Skeletal muscle tissue (tissue), 4 donors: ENCODE data around the gene ORC3. TPM values are rescaled to one million over a fixed set of nuclear protein-coding genes. Genes with fewer than 3 reads are reported as not detected.

Experiments used
- H3K27ac ChIP-seq: one replicate; pipeline ENCODE4 v1.7.0; 2013; ENCODE audit warnings: mild to moderate bottlenecking, low read depth, low read length, inconsistent platforms
- H3K27me3 ChIP-seq, 3 donors: one replicate each; pipeline ENCODE4 v1.7.0; 2013; ENCODE audit warnings: low read length in 3 of 3; ENCODE audit not compliant: control insufficient read depth in 3 of 3, insufficient read depth in 3 of 3
- H3K36me3 ChIP-seq, 3 donors: one replicate each; pipeline ENCODE4 v1.7.0; 2013; ENCODE audit warnings: low read length in 3 of 3; ENCODE audit not compliant: control insufficient read depth in 3 of 3, insufficient read depth in 3 of 3
- H3K4me1 ChIP-seq, 3 donors: one replicate each; pipeline ENCODE4 v1.7.0; 2013; ENCODE audit warnings: low read length in 3 of 3, mild to moderate bottlenecking in 3 of 3; ENCODE audit not compliant: control insufficient read depth in 3 of 3, insufficient read depth in 3 of 3
- H3K4me3 ChIP-seq, 3 donors: one replicate each; pipeline ENCODE4 v1.7.0; 2013; ENCODE audit warnings: low read length in 3 of 3
- H3K9ac ChIP-seq, 3 donors: one replicate each; pipeline ENCODE4 v1.7.0; 2013; ENCODE audit warnings: low read length in 3 of 3, mild to moderate bottlenecking in 3 of 3, moderate library complexity in 2 of 3, low read depth in 1 of 3
- H3K9me3 ChIP-seq, 3 donors: one replicate each; pipeline ENCODE4 v1.7.0; 2013; ENCODE audit warnings: low read length in 3 of 3; ENCODE audit not compliant: control insufficient read depth in 3 of 3
- total RNA-seq: library from RNA; depleted of rRNA; stranded (reverse); fragments of >200 nt; gene quantifications from one replicate; pipeline ENCODE4 v1.2.3, GENCODE V29; 2014
- donor health status: Osteomylitis.

Gene ORC3
- total RNA-seq, 1 donor from 2014 or later, result 21.4 TPM

- Histone ChIP-seq H3K4me3 (no peak overlapping the region), H3K36me3 (peaks cover 0 to 4% (median 2%) of the 10 kb centered on the region in 3 donors), H3K27ac (no peak overlapping the region)
Measured at GRCh38 chr6:87628881-87629280, 38.9 kb downstream of the ORC3 start.

DNA sequence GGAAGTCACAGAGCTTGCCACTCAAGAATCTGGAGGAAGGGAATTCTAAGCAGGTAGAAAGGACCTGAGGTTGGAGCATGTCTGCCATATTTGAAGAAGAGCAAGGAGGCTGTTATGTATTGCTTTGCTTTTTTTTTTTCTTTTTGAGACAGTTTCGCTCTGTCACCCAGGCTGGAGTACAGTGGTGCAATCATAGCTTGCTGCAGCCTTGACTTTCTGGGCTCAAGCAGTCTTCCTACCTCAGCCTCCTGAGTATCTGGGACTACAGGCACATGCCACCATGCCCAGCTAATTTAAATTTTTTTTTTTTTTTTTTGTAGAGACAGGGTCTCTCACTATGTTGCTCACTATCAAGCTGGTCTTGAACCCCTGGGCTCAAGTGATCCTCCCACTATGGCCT is 40.8 kb downstream of the ORC3 start:
- Histone ChIP-seq H3K4me3 (no peak overlapping the region), H3K9me3 (no peaks in the 10 kb centered on the region), H3K4me1 (peaks cover 0 to 6% (median 0%) of the 10 kb centered on the region in 3 donors), H3K27ac (no peak overlapping the region), H3K27me3 (no peaks in the 10 kb centered on the region), H3K9ac (no peak overlapping the region), H3K36me3 (peaks cover 0 to 8% (median 6%) of the 10 kb centered on the region in 3 donors)

More at GRCh38 chr6:87628881-87629280, 38.9 kb downstream of the ORC3 start:
- Histone ChIP-seq H3K9me3 (no peaks in the 10 kb centered on the region), H3K9ac (no peak overlapping the region), H3K4me1 (peaks cover 0 to 6% (median 0%) of the 10 kb centered on the region in 3 donors), H3K27me3 (no peaks in the 10 kb centered on the region)

DNA sequence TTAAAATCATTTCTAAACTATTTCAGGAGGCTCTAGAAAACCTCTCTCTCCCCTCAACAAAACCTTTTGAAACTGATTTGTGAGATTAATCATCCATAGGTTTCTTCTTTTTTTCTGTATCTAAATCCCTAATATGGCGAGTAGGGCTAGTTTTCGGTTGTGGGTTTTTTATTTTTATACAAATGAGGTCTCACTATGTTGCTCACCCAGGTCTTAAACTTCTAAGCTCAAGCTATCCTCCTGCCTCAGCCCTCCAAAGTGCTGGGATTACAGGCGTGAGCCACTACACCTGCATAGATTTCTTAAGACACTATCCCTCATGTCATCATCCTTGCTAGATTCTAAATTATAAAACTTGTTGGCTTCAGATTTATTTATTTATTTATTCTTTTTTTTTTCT is 43.9 kb downstream of the ORC3 start:
- no peaks in the 10 kb centered on the region for H3K27me3 ChIP-seq
- no peaks in the 10 kb centered on the region for H3K9me3 ChIP-seq
- peaks cover 0 to 7% (median 0%) of the 10 kb centered on the region in 3 donors for H3K4me1 ChIP-seq
- H3K9ac ChIP-seq, result no peak overlapping the region
- H3K36me3 ChIP-seq, result peaks cover 0 to 12% (median 7%) of the 10 kb centered on the region in 3 donors
- H3K27ac ChIP-seq, result no peak overlapping the region
- no peak overlapping the region for H3K4me3 ChIP-seq

GRCh38 chr6:87636315-87636714 is 46.4 kb downstream of the ORC3 start:
- Histone ChIP-seq H3K36me3 (peaks cover 0 to 11% (median 10%) of the 10 kb centered on the region in 3 donors), H3K4me3 (no peak overlapping the region), H3K27me3 (no peaks in the 10 kb centered on the region)

GRCh38 chr6:87637106-87637505 is 47.2 kb downstream of the ORC3 start:
- no peak overlapping the region for H3K9ac ChIP-seq
- no peak overlapping the region for H3K27ac ChIP-seq
- peaks cover 0 to 11% (median 10%) of the 10 kb centered on the region in 3 donors for H3K36me3 ChIP-seq
- H3K9me3 ChIP-seq, result no peaks in the 10 kb centered on the region
- no peak overlapping the region for H3K4me3 ChIP-seq
- H3K27me3 ChIP-seq, result no peaks in the 10 kb centered on the region
- H3K4me1 ChIP-seq, result peaks cover 0 to 7% (median 0%) of the 10 kb centered on the region in 3 donors

More at GRCh38 chr6:87636315-87636714, 46.4 kb downstream of the ORC3 start:
- Histone ChIP-seq H3K9me3 (no peaks in the 10 kb centered on the region), H3K4me1 (peaks cover 0 to 7% (median 0%) of the 10 kb centered on the region in 3 donors), H3K27ac (no peak overlapping the region), H3K9ac (no peak overlapping the region)

DNA sequence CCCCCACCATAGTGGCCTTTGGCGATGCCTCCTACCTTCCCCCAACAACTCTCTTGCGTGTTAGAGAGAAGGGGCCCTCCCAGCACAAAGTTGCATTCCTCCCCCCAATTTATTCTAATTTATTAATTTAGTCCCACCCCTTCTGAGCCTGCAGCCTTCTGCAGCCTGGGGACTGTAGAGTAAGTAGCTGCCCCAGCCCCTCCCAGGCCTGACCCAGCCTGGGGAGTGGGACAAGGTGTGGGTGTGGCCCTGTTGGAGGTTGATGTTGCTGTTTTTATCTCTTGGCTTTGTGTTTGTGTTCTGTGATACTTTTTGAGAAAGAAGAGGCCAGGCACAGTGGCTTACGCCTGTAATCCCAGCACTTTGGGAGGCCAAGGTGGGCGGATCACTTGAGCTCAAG is 49.4 kb downstream of the ORC3 start:
- no peak overlapping the region for H3K27ac ChIP-seq
- H3K9me3 ChIP-seq, result no peaks in the 10 kb centered on the region
- peaks cover 0 to 7% (median 0%) of the 10 kb centered on the region in 3 donors for H3K4me1 ChIP-seq
- no peaks in the 10 kb centered on the region for H3K27me3 ChIP-seq
- H3K9ac ChIP-seq, result no peak overlapping the region
- peaks cover 0 to 11% (median 10%) of the 10 kb centered on the region in 3 donors for H3K36me3 ChIP-seq
- no peak overlapping the region for H3K4me3 ChIP-seq

- no peak overlapping the region for H3K27ac ChIP-seq
- H3K9ac ChIP-seq, result peak overlapping the region in 1 of 3 donors; percentile 12
- no peak overlapping the region for H3K4me3 ChIP-seq
- H3K9me3 ChIP-seq, result no peaks in the 10 kb centered on the region
- H3K4me1 ChIP-seq, result peaks cover 0 to 7% (median 0%) of the 10 kb centered on the region in 3 donors
- no peaks in the 10 kb centered on the region for H3K27me3 ChIP-seq
- peaks cover 0 to 8% (median 5%) of the 10 kb centered on the region in 3 donors for H3K36me3 ChIP-seq
Measured at GRCh38 chr6:87641065-87641692, 51.2 kb downstream of the ORC3 start.

DNA sequence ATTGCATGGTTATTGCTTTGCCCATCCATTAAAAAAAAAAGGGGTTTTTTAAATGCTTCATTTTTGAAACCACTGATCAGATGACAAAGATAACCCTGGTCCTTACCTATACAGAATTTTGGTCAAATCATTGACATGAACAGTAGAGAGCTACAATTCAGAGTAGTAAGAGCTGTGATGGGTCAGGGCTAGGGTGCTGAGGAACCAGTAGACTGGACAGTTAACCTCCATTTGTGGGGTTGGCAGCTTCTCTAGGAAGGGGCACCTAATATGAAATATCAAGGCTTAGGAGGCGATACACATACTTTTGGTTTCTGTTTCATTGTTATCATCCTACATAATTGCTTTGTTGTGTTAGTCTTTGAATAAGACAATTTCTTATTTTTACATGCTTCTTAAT is 55.1 kb downstream of the ORC3 start:
- Histone ChIP-seq H3K9me3 (no peaks in the 10 kb centered on the region), H3K36me3 (peaks cover 0 to 2% (median 0%) of the 10 kb centered on the region in 3 donors), H3K27me3 (no peaks in the 10 kb centered on the region), H3K27ac (no peak overlapping the region), H3K9ac (no peak overlapping the region), H3K4me1 (peaks cover 0 to 4% (median 0%) of the 10 kb centered on the region in 3 donors), H3K4me3 (no peak overlapping the region)

GRCh38 chr6:87653074-87653962 is 63.4 kb downstream of the ORC3 start:
- Histone ChIP-seq H3K4me3 (no peak overlapping the region), H3K9ac (no peak overlapping the region), H3K9me3 (no peaks in the 10 kb centered on the region), H3K36me3 (peaks cover 0 to 9% (median 3%) of the 10 kb centered on the region in 3 donors), H3K4me1 (peaks cover 0 to 2% (median under 1%) of the 10 kb centered on the region in 3 donors), H3K27ac (no peak overlapping the region), H3K27me3 (no peaks in the 10 kb centered on the region)

DNA sequence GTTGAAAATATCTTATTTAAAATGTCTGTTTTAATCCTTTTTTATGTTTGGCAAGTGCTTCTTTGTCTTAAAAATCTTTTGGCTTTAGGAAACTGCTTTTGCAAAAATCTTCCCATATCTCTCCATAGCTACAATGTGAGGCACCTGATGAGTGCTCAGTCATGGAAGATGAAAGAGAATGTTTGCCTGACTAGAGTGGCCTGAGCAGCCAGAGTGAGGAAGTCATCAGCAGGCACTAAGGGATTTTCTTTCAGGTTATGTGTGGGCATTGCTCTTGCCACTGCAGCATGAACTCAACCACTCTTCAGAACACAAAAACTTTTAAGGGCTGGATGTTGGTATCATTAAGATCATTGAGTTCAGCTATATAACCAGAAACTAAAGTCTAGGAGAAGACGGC is 64.2 kb downstream of the ORC3 start:
- H3K36me3 ChIP-seq, result peaks cover 0 to 7% (median 3%) of the 10 kb centered on the region in 3 donors
- H3K4me3 ChIP-seq, result no peak overlapping the region
- H3K9me3 ChIP-seq, result no peaks in the 10 kb centered on the region
- no peaks in the 10 kb centered on the region for H3K27me3 ChIP-seq
- peaks cover 0 to 5% (median 2%) of the 10 kb centered on the region in 3 donors for H3K4me1 ChIP-seq
- H3K27ac ChIP-seq, result no peak overlapping the region
- H3K9ac ChIP-seq, result no peak overlapping the region
